GM18907 (cell line): ENCODE measurements around the gene SND1.
"Not testable (repeated sequence)": the region's sequence is repeated elsewhere in the genome, so short reads cannot be mapped to it uniquely, and the experiment has no call there.

Experiments used
- ATAC-seq: cut with Tn5 transposase; IDR thresholded peaks from one replicate; pipeline ENCODE4 v1.9.1; 2021; ENCODE audit warnings: mild to moderate bottlenecking, moderate library complexity; ENCODE audit not compliant: unreplicated experiment

SND1 gene

GRCh38 chr7:128105228-128106022 is 453.4 kb downstream of the SND1 start:
- ATAC-seq, result no peak

DNA sequence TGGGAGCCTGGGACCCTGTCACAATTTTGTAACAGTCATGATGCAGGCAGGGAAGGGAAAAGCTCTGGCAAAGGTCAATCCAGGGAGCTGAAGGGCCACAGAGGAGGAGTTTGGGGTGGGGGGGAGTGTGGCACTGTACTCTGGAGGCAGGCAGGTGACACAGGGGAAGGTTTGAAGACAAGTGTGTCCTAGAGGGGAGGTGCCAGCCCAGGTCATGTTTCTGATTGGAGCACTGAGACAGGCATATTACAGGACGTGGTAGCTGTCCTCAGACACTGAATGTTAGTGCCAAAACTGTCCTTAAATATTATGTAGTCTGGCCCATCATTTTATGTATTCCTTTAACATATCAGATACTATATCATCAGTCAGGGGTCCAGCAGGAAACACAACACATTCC is 454.8 kb downstream of the SND1 start:
- no peak for ATAC-seq

- not testable (repeated sequence) for ATAC-seq
Observed at GRCh38 chr7:128107516-128107915, 455.5 kb downstream of the SND1 start.

GRCh38 chr7:128108129-128108528 is 456.1 kb downstream of the SND1 start:
- ATAC-seq, result no peak

GRCh38 chr7:128108641-128109423 is 456.8 kb downstream of the SND1 start:
- ATAC-seq, result peak; percentile 90

GRCh38 chr7:128109424-128109969 is 457.5 kb downstream of the SND1 start:
- ATAC-seq, result not testable (repeated sequence)

DNA sequence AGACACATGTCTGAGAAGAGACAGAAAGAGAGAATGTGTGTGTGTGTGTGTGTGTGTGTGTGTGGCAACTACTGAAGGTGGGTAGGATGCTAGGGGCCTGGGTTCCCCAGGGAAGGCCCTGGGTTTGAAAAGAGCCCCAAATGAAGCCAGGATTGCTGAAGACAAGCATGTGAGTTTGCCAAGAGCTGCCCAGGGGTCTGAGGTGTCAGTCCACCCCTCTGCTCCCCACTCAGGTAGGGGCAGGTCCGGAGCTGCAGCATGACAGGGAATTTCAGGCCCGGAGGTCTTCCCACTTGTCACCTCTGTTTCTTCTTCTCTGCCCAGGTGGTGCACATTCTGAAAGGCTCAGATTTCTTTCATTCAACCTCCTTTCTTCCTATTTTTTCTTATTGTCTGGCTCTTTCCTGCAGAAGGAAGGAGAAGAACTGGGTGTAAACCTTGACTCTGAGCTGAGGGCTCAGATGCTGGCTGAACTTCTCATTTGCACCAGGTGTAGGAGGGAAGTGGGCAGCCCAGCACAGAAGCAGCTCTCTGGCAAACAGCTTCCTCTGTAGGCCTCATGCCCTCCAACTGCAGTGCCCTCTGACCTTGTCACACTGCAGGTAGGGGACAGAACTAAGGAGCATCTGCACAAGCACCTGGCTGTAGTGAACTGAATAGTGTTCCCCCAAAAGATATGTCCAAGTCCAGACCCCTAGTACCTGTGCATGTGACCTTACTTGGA is 458.8 kb downstream of the SND1 start:
- no peak for ATAC-seq

DNA sequence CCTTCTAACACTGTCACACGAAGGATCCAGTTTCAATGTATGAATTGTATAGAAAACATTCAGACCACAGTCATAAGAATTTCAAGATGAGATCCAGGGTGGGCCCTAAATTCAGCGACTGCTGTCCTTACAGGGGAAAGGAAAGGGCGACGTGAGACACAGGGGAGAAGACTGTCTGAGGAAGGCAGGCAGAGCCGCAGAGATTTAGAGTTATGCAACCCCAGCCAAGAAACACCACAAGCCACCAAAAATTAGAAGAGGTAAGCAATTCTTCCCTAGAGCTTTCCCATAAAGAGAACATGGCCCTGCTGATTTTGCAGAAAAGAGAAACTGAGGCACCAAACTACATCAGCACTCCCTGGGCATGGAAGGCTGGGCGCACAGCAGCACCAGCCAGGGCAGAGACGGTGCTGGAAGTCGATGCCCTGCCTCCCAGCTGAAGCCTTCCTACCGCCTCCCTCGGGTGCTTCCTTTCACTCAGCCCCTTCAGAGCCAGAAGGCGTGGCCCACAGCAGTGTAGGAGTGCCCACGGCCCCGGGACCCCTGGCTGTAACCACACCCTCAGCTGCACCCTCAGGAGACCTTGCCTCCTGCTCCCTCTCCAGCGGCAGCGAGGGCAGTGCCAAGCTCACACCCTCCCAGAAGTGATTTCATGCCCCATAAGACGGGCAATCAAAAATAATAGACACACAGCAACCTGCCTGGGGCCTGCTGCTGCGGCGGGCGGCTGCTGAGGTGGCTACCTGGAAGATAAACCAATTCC is 460.2 kb downstream of the SND1 start:
- ATAC-seq, result no peak

DNA sequence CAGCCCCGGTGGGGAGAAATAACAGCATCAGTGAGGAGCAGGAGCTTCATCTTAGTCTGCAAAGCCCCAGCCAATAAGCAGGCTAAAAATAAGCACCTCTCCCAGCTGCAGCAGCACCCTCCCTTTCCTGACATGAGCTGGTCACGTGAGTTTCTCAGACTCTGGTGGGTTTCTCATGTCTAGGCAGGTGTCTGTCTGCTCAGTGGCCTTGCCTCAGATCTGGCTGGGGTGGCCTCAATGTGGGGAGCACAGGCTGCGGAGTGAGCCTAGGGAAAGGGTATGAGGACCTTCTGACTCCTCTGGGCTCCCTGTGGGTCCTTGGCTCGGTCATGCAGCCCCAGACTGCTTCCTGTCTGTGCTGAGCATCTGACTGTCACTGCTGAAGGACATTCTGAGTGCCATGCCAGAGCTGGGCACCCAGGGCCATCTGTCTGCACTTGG is 460.8 kb downstream of the SND1 start:
- no peak for ATAC-seq

- ATAC-seq, result no peak
Observed at GRCh38 chr7:128113839-128114238, 461.8 kb downstream of the SND1 start.

- no peak for ATAC-seq
Observed at GRCh38 chr7:128114806-128115205, 462.8 kb downstream of the SND1 start.

- no peak for ATAC-seq
Observed at GRCh38 chr7:128115336-128115820, 463.4 kb downstream of the SND1 start.

DNA sequence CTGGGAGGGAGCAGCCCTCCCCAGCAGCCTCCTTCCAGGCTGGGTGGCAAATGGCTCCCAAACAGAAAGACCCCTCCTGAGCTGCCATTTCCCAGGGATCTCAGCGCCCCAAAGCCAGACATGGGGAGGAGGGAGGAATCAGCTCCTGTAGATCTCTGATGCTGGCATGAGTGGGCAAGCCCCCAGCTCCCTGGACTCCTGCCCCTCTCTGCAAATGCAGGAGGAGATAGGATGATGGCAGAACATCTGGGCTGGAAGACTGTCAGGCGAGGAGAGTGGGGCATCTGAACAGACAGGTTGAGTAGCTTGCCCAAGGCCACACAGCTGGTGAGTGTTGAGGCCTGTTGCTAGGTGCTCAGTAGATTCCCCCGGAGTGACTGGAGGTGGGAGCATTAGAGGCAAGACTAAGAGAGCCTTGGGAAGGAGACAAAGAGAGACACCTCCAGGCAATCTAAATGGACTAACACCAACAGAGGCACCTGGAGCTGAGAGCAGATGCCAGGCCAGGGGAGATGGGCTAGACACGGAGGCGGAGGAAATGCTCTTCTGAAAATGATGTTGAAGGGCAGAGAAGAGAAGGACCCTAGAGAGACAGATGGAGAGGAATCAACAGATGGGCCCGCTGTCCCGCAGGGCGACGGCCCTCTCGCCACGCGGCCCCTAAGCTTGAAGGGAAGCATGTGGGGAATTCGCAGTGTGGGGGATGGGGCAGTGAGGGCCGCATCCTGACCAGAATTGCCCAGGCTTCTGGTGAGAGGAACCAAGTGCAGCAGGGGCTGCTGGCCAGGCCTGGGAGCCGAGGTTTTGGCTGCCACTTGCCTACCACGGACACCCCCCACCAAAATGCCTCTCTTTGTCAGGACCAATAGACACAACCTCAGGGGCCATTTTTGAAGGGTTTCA is 464.1 kb downstream of the SND1 start:
- ATAC-seq, result no peak

GRCh38 chr7:128116740-128117139 is 464.7 kb downstream of the SND1 start:
- ATAC-seq, result no peak

DNA sequence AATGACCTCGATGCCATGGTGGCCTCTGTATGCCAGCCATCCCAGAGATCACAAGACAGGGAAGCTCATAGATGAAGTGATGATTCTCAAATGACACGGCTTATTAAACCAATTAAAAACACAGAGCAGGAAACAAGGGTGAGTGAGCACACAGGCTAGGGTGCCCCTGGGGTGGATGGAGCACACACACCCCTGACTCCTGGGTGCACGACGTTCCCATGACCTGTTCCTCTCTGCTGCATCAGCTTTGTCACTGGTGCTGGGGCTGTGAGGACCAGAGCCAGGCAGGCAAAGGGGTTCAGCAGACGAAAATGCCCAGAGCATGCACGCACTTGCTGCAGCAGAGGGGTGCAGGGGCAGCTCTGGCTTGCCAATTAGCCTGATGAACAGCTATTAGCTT is 465.7 kb downstream of the SND1 start:
- no peak for ATAC-seq

DNA sequence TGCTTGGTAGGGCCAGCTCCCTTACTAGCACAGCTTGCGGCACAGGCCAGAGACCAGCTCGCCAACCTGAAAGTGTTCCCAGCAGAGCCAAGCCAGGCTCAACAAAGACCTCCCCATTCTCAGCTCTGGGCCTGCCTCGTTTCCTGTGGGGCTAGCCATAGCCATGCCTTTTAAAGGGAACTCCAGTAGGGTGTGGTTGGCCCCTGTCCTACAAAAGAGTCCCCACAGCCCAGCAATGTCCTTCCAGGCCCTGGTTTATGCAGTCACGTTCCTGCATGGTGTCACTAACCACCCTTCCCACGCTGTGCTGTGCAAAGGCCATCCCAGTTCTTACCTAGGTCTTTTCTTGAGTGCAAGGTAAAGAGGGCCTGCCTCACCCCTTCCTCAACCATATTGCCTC is 467.0 kb downstream of the SND1 start:
- ATAC-seq, result no peak

DNA sequence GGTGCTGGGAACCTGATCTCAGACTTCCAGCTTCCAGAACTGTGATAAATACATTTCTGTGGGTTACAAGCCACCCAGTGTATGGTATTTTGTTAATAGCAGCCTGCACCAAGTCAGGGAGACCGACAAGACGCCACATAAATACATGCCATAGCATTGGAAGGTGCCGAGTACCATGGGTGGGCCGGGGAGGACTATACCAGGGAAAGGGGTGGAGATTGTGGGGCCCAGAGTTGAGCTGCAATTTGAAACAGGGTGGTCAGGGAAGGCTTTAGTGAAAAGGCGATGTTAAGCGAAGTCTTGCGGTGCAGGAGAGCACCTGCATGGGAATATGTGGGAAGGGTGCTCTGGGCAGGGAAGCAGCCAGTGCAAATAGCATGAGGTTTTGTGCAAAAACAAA is 468.1 kb downstream of the SND1 start:
- no peak for ATAC-seq

DNA sequence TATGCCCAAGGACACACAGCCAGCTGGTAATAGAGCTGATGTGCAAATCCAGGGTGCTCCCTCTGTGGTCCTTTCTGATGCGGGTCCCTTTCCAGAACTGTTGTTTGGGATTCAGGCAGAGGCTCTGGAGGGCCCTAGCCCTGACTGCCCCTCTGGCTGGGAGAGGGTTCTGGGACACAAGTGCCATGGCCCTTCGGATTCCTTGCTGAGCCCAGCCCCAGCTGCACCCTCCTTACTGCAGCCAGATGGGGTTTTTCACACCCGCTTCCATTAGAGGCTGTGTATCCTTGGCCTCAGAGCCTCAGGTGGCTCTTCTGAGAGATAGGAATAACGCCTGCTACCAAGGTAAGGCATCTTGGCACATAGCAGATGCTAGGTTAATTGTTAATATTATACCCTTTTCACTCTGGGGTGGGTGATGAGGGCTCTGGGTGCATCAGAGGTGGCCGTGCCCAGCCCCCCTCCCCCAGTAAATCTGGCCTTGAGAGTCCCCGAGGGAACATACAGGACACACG is 469.0 kb downstream of the SND1 start:
- ATAC-seq, result no peak
